Myocyte (in vitro differentiated cells): Measurements from ENCODE around the gene FSTL5. TPM values are rescaled to one million over a fixed set of nuclear protein-coding genes. Genes with fewer than 3 reads are reported as not detected.

Source experiments
- DNase-seq: peaks from one replicate; pipeline ENCODE4 v3.0.0-alpha.2; 2012; ENCODE audit warnings: low read depth
- total RNA-seq: library from RNA; depleted of rRNA; stranded (reverse); fragments of >200 nt; gene quantifications from 2 replicates; pipeline ENCODE4 v1.2.3, GENCODE V29; 2014

The FSTL5 gene
- total RNA-seq, 1 donor from 2014 or later = 0.19 TPM

GRCh38 chr4:161457906-161458305 lies 705.9 kb downstream of the FSTL5 start:
- no peak for DNase-seq

GRCh38 chr4:161457311-161457710 lies 706.5 kb downstream of the FSTL5 start:
- peak; percentile 27 for DNase-seq

GRCh38 chr4:161454860-161455259 lies 708.9 kb downstream of the FSTL5 start:
- no peak for DNase-seq

GRCh38 chr4:161448550-161449180 lies 715.1 kb downstream of the FSTL5 start:
- peak; percentile 10 for DNase-seq

GRCh38 chr4:161444626-161445025 lies 719.2 kb downstream of the FSTL5 start:
- DNase-seq = no peak

GRCh38 chr4:161442921-161443320 lies 720.9 kb downstream of the FSTL5 start:
- DNase-seq = peak; percentile 18

- DNase-seq = no peak
Measured at GRCh38 chr4:161438096-161438495, 725.7 kb downstream of the FSTL5 start.

- peak; percentile 82 for DNase-seq
Measured at GRCh38 chr4:161428180-161428965, 735.4 kb downstream of the FSTL5 start.

GRCh38 chr4:161419822-161420221 lies 744.0 kb downstream of the FSTL5 start:
- DNase-seq = peak; percentile 9

GRCh38 chr4:161411901-161412300 lies 751.9 kb downstream of the FSTL5 start:
- DNase-seq = no peak

- DNase-seq = peak; percentile 59
Measured at GRCh38 chr4:161404346-161405110, 759.3 kb downstream of the FSTL5 start.

GRCh38 chr4:161403781-161404180 lies 760.0 kb downstream of the FSTL5 start:
- DNase-seq = peak; percentile 2

GRCh38 chr4:161393602-161394001 lies 770.2 kb downstream of the FSTL5 start:
- DNase-seq = peak; percentile 2

GRCh38 chr4:161382655-161383054 lies 781.1 kb downstream of the FSTL5 start:
- no peak for DNase-seq

- peak; percentile 8 for DNase-seq
Measured at GRCh38 chr4:161376275-161376674, 787.5 kb downstream of the FSTL5 start.

GRCh38 chr4:161364681-161365080 lies 799.1 kb downstream of the FSTL5 start:
- no peak for DNase-seq

GRCh38 chr4:161360982-161361381 lies 802.8 kb downstream of the FSTL5 start:
- no peak for DNase-seq

- DNase-seq = no peak
Measured at GRCh38 chr4:161359491-161359890, 804.3 kb downstream of the FSTL5 start.

GRCh38 chr4:161356351-161356750 lies 807.4 kb downstream of the FSTL5 start:
- no peak for DNase-seq

GRCh38 chr4:161350946-161351345 lies 812.9 kb downstream of the FSTL5 start:
- DNase-seq = no peak

- DNase-seq = no peak
Measured at GRCh38 chr4:161345741-161346140, 818.1 kb downstream of the FSTL5 start.

GRCh38 chr4:161343569-161343950 lies 820.2 kb downstream of the FSTL5 start:
- DNase-seq = no peak
